Measurements from ENCODE around the gene BRINP1.
"Not testable (repeated sequence)": the region's sequence is repeated elsewhere in the genome, so short reads cannot be mapped to it uniquely, and the experiment has no call there.

BRINP1 gene

GRCh38 chr9:119195521-119195920 lies 173.7 kb downstream of the BRINP1 start:
- no peak for DNase-seq

DNA sequence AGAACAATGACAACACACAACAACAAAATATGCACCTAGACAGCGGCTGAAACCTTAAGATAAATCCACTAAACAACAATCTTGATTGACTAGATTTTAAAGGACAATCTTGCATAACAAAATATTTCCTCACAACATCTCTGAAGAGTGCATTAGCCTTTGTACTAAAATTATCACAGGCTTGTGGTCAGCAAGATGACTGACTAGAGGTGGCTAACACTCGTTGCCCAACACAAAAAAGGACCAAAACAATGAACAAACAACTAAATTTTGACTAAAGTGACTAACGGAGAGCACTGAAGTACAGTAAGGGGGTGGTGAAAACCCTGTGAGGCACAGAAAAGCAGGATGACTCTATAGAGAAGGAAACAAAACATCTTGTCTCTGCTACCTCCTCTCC lies 183.9 kb downstream of the BRINP1 start:
- no peak for DNase-seq

DNA sequence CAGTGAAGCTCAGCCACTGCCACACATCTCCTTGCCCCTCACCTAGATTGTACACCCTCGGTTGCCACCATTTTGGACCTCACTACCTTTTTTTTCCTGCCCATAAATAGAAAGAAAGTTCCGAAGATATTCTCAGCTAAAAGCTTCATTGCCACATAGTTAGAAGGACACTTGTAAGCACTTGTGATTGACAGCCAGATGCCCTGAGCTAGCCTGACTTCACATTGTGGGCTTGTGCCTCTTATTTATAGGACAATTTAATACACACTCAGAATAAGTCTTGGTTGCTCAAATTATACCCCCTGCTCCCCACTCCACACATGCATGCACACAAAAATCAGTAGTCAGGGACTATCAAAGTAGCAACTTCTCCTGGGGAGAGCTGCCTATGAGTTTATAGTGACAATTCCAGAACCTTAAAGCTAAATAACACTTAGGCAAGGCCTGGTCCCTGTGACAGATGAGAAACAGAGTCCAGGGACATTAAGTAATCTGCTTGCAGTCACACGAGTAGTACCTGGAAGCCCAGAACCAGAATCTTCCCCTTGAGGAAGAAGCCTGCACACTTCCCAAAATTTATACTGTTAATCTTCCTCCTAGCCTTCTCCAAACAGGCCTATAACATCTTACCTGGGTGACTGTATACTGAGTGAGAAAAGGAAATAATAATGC lies 184.8 kb downstream of the BRINP1 start:
- DNase-seq: no peak

GRCh38 chr9:119181561-119181960 lies 187.7 kb downstream of the BRINP1 start:
- no peak for DNase-seq

- DNase-seq: no peak
Observed at GRCh38 chr9:119180897-119181296, 188.3 kb downstream of the BRINP1 start.

DNA sequence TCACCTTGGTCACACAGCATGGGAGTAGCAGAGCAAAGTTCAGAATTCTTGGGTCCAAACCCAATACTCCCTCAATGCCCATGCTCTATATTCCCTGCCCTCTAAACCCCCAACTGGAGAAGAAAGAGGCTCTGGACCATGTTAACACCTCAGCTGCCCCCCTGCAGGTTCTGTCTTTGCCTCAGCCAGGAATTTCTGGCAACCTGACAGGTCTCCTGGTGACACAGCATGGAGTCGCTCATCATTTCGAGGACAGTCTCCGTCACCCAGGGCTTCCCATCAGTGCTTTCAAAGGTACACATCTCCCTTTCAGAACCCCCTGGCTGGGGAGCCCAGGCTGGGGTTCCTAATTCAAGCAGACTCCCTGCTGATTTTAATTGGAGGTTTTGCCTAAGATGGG lies 189.5 kb downstream of the BRINP1 start:
- DNase-seq: no peak

- DNase-seq: no peak
Observed at GRCh38 chr9:119177196-119177595, 192.0 kb downstream of the BRINP1 start.

DNA sequence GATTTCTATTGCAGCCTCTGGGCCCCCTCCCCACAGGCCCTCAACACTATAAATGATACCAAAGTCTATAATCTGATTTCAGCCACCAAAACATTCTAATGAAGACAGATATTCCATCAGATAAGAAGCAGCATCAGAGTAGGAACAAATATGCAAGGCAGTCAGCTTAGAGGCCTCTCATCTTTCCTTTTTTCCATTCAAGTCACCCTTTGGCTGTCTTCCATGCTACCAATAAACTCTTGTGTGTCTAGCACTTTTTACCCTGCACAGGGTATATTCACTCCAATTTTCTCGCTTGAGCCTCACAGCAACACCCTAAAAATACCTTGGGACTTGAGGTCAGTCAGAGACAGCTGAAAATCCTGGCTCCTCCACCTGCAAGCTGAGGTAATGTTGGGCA lies 193.7 kb downstream of the BRINP1 start:
- DNase-seq: no peak

GRCh38 chr9:119169222-119169621 lies 200.0 kb downstream of the BRINP1 start:
- not testable (repeated sequence) for DNase-seq

DNA sequence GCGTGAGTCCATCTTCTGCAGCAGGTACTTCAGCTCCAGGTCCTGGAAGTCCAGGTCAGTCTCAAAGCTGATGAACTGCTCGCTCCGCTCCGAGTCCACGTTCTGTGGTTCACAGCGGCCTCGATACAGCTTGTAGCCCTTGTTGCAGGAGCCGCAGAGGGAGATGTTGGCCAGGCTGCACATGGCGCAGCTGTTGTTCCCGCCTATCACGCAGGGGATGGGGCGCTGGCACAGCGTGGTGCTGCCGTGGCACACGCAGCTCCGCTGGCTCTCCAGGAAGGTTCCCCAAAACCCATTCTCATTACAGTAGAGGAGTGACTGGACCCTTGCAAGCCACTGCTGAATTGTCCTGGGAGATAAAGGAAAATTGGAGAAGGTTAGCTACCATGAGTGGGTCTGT lies 201.4 kb downstream of the BRINP1 start:
- DNase-seq: no peak

GRCh38 chr9:119167267-119167666 lies 202.0 kb downstream of the BRINP1 start:
- DNase-seq: no peak

DNA sequence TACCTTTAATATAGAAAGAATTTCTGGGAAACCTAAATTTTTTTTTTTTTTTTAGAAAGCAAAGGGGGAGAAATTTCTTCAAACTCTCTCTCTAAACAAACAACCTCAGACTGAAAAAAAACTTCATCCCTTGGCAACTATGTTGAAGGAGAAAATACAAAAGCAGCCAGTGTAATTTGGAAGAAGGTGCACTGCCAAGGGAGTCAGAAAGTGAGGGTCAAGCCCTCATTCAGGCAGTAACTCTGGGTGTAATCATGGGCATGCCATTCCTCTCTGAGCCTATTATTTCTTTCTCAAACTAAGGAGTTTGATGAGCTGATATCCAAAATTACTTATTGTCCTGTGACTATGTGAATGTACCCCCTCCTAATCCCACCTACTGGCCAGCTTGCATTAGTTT lies 203.1 kb downstream of the BRINP1 start:
- DNase-seq: no peak

GRCh38 chr9:119165131-119165530 lies 204.1 kb downstream of the BRINP1 start:
- no peak for DNase-seq

GRCh38 chr9:119164716-119165115 lies 204.5 kb downstream of the BRINP1 start:
- DNase-seq: peak; percentile 44

GRCh38 chr9:119160551-119160950 lies 208.7 kb downstream of the BRINP1 start:
- DNase-seq: no peak

DNA sequence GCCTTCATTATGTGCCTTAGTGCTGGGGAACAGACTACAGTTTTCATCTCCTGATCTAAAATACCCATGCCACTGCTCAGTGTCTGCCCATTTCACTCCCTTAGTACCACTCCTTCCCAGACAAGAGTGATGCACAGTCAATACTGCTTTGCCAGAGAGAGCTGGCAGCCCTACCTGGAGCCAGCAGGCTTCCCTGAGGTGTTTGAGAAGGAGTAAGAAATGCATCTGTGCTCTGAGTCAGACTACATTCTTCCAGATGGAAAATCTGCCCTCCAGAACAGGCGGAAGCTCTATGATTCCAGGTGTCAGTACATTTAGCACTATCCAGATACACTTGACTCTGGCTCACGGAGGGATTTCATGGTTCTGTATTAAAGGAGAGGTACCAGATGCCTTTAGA lies 209.8 kb downstream of the BRINP1 start:
- DNase-seq: no peak

DNA sequence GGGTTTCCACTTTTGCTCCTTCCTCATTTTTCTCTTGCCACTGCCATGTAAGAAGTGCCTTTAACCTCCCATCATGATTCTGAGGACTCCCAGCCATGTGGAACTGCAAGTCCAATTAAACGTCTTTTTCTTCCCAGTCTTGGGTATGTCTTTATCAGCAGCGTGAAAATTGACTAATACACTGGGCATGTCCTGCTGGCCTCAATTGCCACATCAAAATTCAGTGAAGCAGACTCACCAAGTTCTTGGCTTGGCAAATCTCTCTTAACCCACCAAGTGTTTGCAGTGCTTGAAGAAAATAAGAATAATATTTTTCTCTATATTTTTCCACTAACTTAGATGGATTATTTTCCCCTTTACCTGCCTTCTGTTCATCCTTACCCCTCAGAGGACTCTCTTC lies 212.0 kb downstream of the BRINP1 start:
- DNase-seq: no peak

GRCh38 chr9:119156354-119156753 lies 212.9 kb downstream of the BRINP1 start:
- no peak for DNase-seq

DNA sequence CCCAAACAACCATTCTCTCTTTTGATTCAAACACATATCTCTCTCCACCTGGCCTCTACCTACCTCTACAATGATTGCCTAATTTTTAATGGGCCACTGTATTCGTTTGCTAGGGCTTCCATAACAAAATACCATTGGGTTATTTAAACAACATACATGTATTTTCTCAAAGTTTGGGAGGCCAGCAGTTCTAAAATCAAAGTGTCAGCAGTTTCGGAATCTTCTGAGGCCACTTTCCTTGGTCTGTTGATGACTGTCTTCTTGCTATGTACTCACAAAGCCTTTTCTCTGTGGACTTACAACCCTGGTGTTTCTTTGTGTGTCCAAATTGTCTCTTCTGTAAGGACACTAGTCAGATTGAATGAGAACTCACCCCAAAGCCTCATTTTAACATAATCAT lies 214.7 kb downstream of the BRINP1 start:
- no peak for DNase-seq

GRCh38 chr9:119153402-119153801 lies 215.8 kb downstream of the BRINP1 start:
- no peak for DNase-seq

GRCh38 chr9:119148855-119149254 lies 220.4 kb downstream of the BRINP1 start:
- no peak for DNase-seq

- DNase-seq: no peak
Observed at GRCh38 chr9:119137479-119137878, 231.8 kb downstream of the BRINP1 start.

GRCh38 chr9:119126040-119126439 lies 243.2 kb downstream of the BRINP1 start:
- no peak for DNase-seq

DNA sequence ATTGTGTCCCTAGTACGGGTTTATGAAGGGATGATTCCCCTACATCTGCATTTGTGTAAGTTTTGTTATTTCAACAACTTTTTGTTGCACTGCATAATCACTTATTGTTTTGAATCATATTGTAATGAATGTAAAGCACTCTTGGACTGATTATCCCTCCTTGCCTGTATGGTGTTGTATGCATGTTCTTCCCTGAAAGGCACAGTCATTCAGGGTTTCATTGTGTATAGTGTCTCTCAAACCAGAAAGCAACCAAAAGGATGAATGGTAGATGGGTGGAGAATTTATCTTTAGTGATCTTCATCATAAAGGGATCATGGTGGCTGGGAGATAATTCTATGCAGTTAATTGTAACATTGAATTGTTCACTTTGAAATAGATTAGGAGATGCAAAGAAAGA lies 247.3 kb downstream of the BRINP1 start:
- DNase-seq: no peak

GRCh38 chr9:119117409-119117808 lies 251.8 kb downstream of the BRINP1 start:
- DNase-seq: no peak

All from DMS153 (cell line).